HepG2 (cell line): ENCODE measurements around the gene LCLAT1.

Experiments
- ARNTL ChIP-seq: sonication (generic); formaldehyde crosslinking; IDR thresholded peaks from 2 replicates; pipeline ENCODE4 v1.4.0; 2020; ENCODE audit warnings: mild to moderate bottlenecking, missing genetic modification reagents
- CBX2 ChIP-seq, 2 experiments: fragments of 200-600 bp in 1 of 2; sonication (generic); formaldehyde crosslinking in 1 of 2; IDR thresholded peaks; 2 replicates each; pipeline versions ENCODE4 v1.7.0 to v1.8.1; 2018 to 2022; ENCODE audit warnings: low read depth in 2 of 2, low read length in 1 of 2, mild to moderate bottlenecking in 1 of 2, missing genetic modification reagents in 1 of 2
- TAF1 ChIP-seq: sonication (generic); formaldehyde crosslinking; IDR thresholded peaks from 2 replicates; pipeline ENCODE4 v1.4.0; 2020; ENCODE audit warnings: missing genetic modification reagents
- ZNF550 ChIP-seq: sonication (generic); formaldehyde crosslinking; IDR thresholded peaks from 2 replicates; pipeline ENCODE4 v1.4.0; 2020; ENCODE audit warnings: mild to moderate bottlenecking, missing genetic modification reagents, borderline replicate concordance
- ZNF607 ChIP-seq: sonication (generic); formaldehyde crosslinking; IDR thresholded peaks from 2 replicates; pipeline ENCODE4 v1.5.1; 2020; ENCODE audit warnings: missing genetic modification reagents, mild to moderate bottlenecking, borderline replicate concordance
- TF ChIP-seq, protein P1 (sequence below): IDR thresholded peaks from 2 replicates; pipeline ENCODE4 v1.6.1; 2012; ENCODE audit warnings: inconsistent platforms

DNA sequence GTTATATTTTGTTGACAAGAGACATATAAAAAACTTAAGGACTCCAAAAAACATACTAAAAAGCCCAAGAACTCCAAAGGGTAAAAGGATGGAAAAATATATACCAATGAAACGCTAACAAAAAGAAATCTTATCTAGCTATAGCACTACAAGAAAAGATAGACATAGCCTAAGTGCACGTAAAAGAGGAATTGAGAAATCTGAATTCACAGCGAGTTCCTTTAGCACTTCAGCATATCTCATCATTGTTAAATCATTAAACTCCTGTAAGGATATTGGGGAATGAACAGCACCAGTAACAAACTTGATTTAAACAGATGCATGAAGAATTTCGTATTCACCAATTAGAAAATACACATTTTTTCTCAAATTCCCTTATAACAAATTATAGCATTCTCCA is 226.1 kb downstream of the LCLAT1 start:
- TF ChIP-seq TAF1 (CRISPR knock-in tag) (no peak), ZNF607 (CRISPR knock-in tag) (no peak), CBX2 (IDR thresholded peaks at IDR 0.05; ENCODE audit: low read depth, low read length) (no peak), CBX2 (CRISPR knock-in tag; IDR thresholded peaks at IDR 0.05; ENCODE audit: low read depth) (no peak), ARNTL (CRISPR knock-in tag) (no peak), ZNF550 (CRISPR knock-in tag) (no peak)
- TF ChIP-seq, protein P1, sequence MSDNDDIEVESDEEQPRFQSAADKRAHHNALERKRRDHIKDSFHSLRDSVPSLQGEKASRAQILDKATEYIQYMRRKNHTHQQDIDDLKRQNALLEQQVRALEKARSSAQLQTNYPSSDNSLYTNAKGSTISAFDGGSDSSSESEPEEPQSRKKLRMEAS = no peak
